Liver (tissue), 9 donors: ENCODE measurements around the gene FASN. TPM values are rescaled to one million over a fixed set of nuclear protein-coding genes. Genes with fewer than 3 reads are reported as not detected.
A peak's percentile ranks its signal among the peaks of the same experiment; 100 is the strongest.

Source experiments
- DNase-seq: peaks from one replicate; pipeline ENCODE4 v3.0.0-alpha.2; 2017; ENCODE audit warnings: low spot score
- H3K27ac ChIP-seq, 2 donors: one replicate each; pipeline ENCODE4 v1.7.0; 2013; ENCODE audit warnings: inconsistent platforms in 2 of 2, low read length in 2 of 2, control low read depth in 1 of 2, low read depth in 1 of 2, mild to moderate bottlenecking in 1 of 2
- H3K27me3 ChIP-seq, 4 donors: one replicate each; pipeline versions ENCODE4 v1.6.1 to v1.7.0; 2013; ENCODE audit warnings: low read length in 3 of 4, inconsistent platforms in 1 of 4, mild to moderate bottlenecking in 1 of 4, moderate library complexity in 1 of 4; ENCODE audit not compliant: control insufficient read depth in 4 of 4, insufficient read depth in 4 of 4
- H3K36me3 ChIP-seq, 4 donors: one replicate each; pipeline versions ENCODE4 v1.6.1 to v1.7.0; 2013; ENCODE audit warnings: low read length in 3 of 4, mild to moderate bottlenecking in 3 of 4, low read depth in 1 of 4, moderate library complexity in 1 of 4; ENCODE audit not compliant: control insufficient read depth in 4 of 4, insufficient read depth in 3 of 4
- H3K4me1 ChIP-seq, 4 donors: one replicate each; pipeline versions ENCODE4 v1.6.1 to v1.7.0; 2013; ENCODE audit warnings: low read length in 3 of 4, mild to moderate bottlenecking in 3 of 4, moderate library complexity in 1 of 4; ENCODE audit not compliant: control insufficient read depth in 4 of 4, insufficient read depth in 4 of 4
- H3K4me3 ChIP-seq, 3 donors: one replicate each; pipeline versions ENCODE4 v1.6.1 to v1.7.0; 2013; ENCODE audit warnings: low read length in 3 of 3, control low read depth in 1 of 3, low read depth in 1 of 3, mild to moderate bottlenecking in 1 of 3
- H3K9ac ChIP-seq, 2 donors: one replicate each; pipeline ENCODE4 v1.7.0; 2013; ENCODE audit warnings: low read length in 2 of 2, mild to moderate bottlenecking in 2 of 2, moderate library complexity in 2 of 2, control low read depth in 1 of 2, low read depth in 1 of 2
- H3K9me3 ChIP-seq, 4 donors: one replicate each; pipeline versions ENCODE4 v1.6.1 to v1.7.0; 2013; ENCODE audit warnings: low read length in 3 of 4; ENCODE audit not compliant: control insufficient read depth in 4 of 4
- CTCF ChIP-seq: fragments of 150-350 bp; IDR thresholded peaks from 2 replicates; pipeline ENCODE4 v1.5.1; 2017; ENCODE audit warnings: improper control_type of control experiment, low read depth, low read length; ENCODE audit not compliant: missing input control
- EGR1 ChIP-seq, 2 donors: IDR thresholded peaks; 2 replicates each; pipeline ENCODE4 v1.6.1; 2016 to 2018; ENCODE audit warnings: antibody characterized with exemption in 2 of 2, low read depth in 2 of 2
- FOXA1 ChIP-seq: IDR thresholded peaks from 2 replicates; pipeline ENCODE4 v1.6.1; 2016; ENCODE audit warnings: antibody characterized with exemption
- FOXA2 ChIP-seq: IDR thresholded peaks from 2 replicates; pipeline ENCODE4 v1.6.1; 2016; ENCODE audit warnings: antibody characterized with exemption
- GABPA ChIP-seq, 2 donors: IDR thresholded peaks in 1 of 2; conservative IDR thresholded peaks in 1 of 2; 2 replicates each; pipeline ENCODE4 v1.6.1; 2016; ENCODE audit warnings: antibody characterized with exemption in 2 of 2, mild to moderate bottlenecking in 1 of 2, moderate library complexity in 1 of 2
- JUND ChIP-seq, 2 donors: IDR thresholded peaks; 2 replicates each; pipeline ENCODE4 v1.6.1; 2016; ENCODE audit warnings: antibody characterized with exemption in 2 of 2
- NR2F2 ChIP-seq: IDR thresholded peaks from 2 replicates; pipeline ENCODE4 v1.6.1; 2016; ENCODE audit warnings: antibody characterized with exemption
- RAD21 ChIP-seq, 2 donors: IDR thresholded peaks; 2 replicates each; pipeline ENCODE4 v1.6.1; 2016; ENCODE audit warnings: antibody characterized with exemption in 2 of 2, mild to moderate bottlenecking in 2 of 2
- SP1 ChIP-seq: IDR thresholded peaks from 2 replicates; pipeline ENCODE4 v1.6.1; 2018; ENCODE audit warnings: antibody characterized with exemption, mild to moderate bottlenecking
- TAF1 ChIP-seq: conservative IDR thresholded peaks from 2 replicates; pipeline ENCODE4 v1.6.1; 2016; ENCODE audit warnings: antibody characterized with exemption, mild to moderate bottlenecking
- WGBS: extraction: QIAGEN DNeasy Blood & Tissue Kit; methylation state at CpG from one replicate; pipeline ENCODE4 v1.1.7; 2013; 5-methylcytosine and 5-hydroxymethylcytosine counted together
- polyA plus RNA-seq, 2 donors: library from polyadenylated mRNA; stranded (reverse) in 1 of 2; unstranded in 1 of 2; fragments of 200-250 nt in 1 of 2; fragments of >200 nt in 1 of 2; fragmentation: Nextera tagmentation in 1 of 2; extraction: Ambion mirVana in 1 of 2; gene quantifications; one replicate each; pipeline versions ENCODE4 v1.2.1 to v1.2.3, GENCODE V29; 2013 to 2015
- total RNA-seq, 2 donors: library from RNA; depleted of rRNA; stranded (reverse); fragments of >200 nt; gene quantifications; one replicate each; pipeline ENCODE4 v1.2.3, GENCODE V29; 2014
- TF ChIP-seq, protein P1 (sequence below): IDR thresholded peaks from 2 replicates; pipeline ENCODE4 v1.6.1; 2016; ENCODE audit warnings: antibody characterized with exemption
- TF ChIP-seq, protein P2 (sequence below): IDR thresholded peaks from 2 replicates; pipeline ENCODE4 v1.6.1; 2016; ENCODE audit warnings: antibody characterized with exemption
- TF ChIP-seq, protein P3 (sequence below): IDR thresholded peaks from 2 replicates; pipeline ENCODE4 v1.6.1; 2016; ENCODE audit warnings: antibody characterized with exemption
- TF ChIP-seq, protein P4 (sequence below): IDR thresholded peaks from 2 replicates; pipeline ENCODE4 v1.6.1; 2016; ENCODE audit warnings: antibody characterized with exemption, mild to moderate bottlenecking
- donor health status: healthy.
- donor health status: healthy.
- donor health status: healthy.
- donor health status: healthy.
- donor health status: healthy.

Gene FASN
- total and polyA plus RNA-seq, 4 donors, result 53.1 to 229 (median 130) TPM

DNA sequence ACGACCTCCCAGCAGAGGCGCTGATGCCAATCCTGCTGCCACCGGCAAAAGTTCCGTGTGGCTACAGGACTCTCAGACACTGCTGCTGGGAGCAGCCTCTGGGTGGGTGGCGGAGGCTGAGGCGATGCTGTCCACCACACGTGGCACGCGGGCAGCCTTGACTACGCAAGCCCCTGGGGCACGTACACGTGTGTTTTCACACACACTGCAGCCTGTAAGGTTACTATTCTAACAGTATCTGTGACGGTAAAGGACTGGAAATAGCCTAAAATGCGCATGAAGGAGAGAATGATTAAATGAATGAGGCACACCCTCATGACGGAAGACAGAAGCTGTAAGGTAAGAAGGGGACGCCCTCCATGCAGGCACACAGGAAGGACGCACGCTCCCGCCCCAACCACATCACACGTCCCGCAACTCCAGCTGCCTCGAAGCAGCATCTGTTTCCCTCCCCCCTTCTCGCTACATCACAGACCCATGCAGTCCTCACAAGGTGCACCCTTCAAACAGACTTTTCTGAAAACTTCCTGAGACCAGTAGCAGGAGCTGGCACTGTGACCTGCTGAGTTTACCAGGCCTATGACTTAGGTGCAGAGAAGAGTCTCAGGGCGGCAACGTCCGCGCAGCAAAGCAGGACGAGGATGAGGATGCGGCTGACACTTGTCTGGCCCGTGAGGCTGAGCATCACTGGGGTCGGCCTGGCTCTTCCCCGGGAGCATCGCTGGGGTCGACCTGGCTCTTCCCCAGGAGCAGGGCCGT is 28.7 kb upstream of the FASN start:
- no peak for DNase-seq
- 84% methylated on average over 35 of the region's 35 CpGs for WGBS
- Histone ChIP-seq H3K27ac (peak overlapping the region in 1 of 2 donors; percentile 23), H3K9ac (no peak overlapping the region), H3K4me3 (no peak overlapping the region), H3K27me3 (no peaks in the 10 kb centered on the region), H3K4me1 (peaks cover 0 to 4% (median 0%) of the 10 kb centered on the region in 4 donors), H3K36me3 (no peaks in the 10 kb centered on the region), H3K9me3 (no peaks in the 10 kb centered on the region)
- TF ChIP-seq CTCF (no peak), GABPA (IDR thresholded peaks at IDR 0.05 in 1 of 2, conservative IDR thresholded peaks at IDR 0.05 in 1 of 2) (no peak), FOXA1 (no peak), JUND (IDR thresholded peaks at IDR 0.05) (no peak), FOXA2 (no peak), RAD21 (IDR thresholded peaks at IDR 0.05) (no peak)
- TF ChIP-seq, protein P1, sequence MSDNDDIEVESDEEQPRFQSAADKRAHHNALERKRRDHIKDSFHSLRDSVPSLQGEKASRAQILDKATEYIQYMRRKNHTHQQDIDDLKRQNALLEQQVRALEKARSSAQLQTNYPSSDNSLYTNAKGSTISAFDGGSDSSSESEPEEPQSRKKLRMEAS, result no peak
- TF ChIP-seq, protein P2, sequence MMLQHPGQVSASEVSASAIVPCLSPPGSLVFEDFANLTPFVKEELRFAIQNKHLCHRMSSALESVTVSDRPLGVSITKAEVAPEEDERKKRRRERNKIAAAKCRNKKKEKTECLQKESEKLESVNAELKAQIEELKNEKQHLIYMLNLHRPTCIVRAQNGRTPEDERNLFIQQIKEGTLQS, result no peak

- Histone ChIP-seq H3K27me3 (no peaks in the 10 kb centered on the region), H3K4me3 (no peak overlapping the region), H3K4me1 (peaks cover 0 to 10% (median 5%) of the 10 kb centered on the region in 4 donors), H3K9ac (no peak overlapping the region), H3K9me3 (no peaks in the 10 kb centered on the region), H3K27ac (no peak overlapping the region), H3K36me3 (no peaks in the 10 kb centered on the region)
- TF ChIP-seq FOXA1, result no peak
- TF ChIP-seq GABPA (IDR thresholded peaks at IDR 0.05 in 1 of 2, conservative IDR thresholded peaks at IDR 0.05 in 1 of 2), result no peak
- no peak for TF ChIP-seq JUND (IDR thresholded peaks at IDR 0.05)
- TF ChIP-seq CTCF, result no peak
- no peak for TF ChIP-seq TAF1
- no peak for TF ChIP-seq RAD21 (IDR thresholded peaks at IDR 0.05)
- TF ChIP-seq, protein P3, sequence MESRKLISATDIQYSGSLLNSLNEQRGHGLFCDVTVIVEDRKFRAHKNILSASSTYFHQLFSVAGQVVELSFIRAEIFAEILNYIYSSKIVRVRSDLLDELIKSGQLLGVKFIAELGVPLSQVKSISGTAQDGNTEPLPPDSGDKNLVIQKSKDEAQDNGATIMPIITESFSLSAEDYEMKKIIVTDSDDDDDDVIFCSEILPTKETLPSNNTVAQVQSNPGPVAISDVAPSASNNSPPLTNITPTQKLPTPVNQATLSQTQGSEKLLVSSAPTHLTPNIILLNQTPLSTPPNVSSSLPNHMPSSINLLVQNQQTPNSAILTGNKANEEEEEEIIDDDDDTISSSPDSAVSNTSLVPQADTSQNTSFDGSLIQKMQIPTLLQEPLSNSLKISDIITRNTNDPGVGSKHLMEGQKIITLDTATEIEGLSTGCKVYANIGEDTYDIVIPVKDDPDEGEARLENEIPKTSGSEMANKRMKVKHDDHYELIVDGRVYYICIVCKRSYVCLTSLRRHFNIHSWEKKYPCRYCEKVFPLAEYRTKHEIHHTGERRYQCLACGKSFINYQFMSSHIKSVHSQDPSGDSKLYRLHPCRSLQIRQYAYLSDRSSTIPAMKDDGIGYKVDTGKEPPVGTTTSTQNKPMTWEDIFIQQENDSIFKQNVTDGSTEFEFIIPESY, result no peak
- no peak for TF ChIP-seq NR2F2
- TF ChIP-seq, protein P4, sequence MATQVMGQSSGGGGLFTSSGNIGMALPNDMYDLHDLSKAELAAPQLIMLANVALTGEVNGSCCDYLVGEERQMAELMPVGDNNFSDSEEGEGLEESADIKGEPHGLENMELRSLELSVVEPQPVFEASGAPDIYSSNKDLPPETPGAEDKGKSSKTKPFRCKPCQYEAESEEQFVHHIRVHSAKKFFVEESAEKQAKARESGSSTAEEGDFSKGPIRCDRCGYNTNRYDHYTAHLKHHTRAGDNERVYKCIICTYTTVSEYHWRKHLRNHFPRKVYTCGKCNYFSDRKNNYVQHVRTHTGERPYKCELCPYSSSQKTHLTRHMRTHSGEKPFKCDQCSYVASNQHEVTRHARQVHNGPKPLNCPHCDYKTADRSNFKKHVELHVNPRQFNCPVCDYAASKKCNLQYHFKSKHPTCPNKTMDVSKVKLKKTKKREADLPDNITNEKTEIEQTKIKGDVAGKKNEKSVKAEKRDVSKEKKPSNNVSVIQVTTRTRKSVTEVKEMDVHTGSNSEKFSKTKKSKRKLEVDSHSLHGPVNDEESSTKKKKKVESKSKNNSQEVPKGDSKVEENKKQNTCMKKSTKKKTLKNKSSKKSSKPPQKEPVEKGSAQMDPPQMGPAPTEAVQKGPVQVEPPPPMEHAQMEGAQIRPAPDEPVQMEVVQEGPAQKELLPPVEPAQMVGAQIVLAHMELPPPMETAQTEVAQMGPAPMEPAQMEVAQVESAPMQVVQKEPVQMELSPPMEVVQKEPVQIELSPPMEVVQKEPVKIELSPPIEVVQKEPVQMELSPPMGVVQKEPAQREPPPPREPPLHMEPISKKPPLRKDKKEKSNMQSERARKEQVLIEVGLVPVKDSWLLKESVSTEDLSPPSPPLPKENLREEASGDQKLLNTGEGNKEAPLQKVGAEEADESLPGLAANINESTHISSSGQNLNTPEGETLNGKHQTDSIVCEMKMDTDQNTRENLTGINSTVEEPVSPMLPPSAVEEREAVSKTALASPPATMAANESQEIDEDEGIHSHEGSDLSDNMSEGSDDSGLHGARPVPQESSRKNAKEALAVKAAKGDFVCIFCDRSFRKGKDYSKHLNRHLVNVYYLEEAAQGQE, result no peak
- no peak for TF ChIP-seq EGR1 (IDR thresholded peaks at IDR 0.05; ENCODE audit: low read depth in 2 of 2)
- no peak for TF ChIP-seq SP1
- no peak for DNase-seq
- 85% methylated on average over 4 of the region's 4 CpGs for whole genome bisulfite sequencing
Measured at GRCh38 chr17:82124101-82124500, 26.1 kb upstream of the FASN start.
